ENCODE measurements around the gene SMURF2. TPM values are rescaled to one million over a fixed set of nuclear protein-coding genes. Genes with fewer than 3 reads are reported as not detected.

SMURF2 gene
- total and polyA plus RNA-seq, 8 donors: 2.6 to 54.3 (median 17.2) TPM

DNA sequence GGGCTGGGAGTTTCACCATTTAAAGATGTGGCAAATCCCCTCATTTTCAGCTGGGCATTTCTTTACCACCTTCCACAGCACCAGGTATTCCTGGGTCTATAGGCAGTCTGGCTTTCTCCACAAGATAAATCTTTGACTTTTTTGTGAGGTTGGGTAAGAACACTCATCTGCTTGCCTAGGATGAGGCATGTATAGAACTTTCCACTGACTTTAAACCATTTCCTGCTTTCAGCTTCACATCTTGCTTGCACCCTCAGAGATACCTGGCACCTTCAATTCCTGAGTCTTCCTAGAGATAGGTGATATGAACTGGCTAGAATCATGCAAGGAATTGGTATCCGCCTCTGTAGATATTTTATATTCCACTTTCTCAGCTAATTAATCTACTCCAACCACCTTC, 27.9 kb downstream of the SMURF2 start:
- Histone ChIP-seq H3K4me1 (peaks cover 5 to 72% (median 36%) of the 10 kb centered on the region in 4 donors), H3K36me3 (peaks cover 0 to 4% (median 2%) of the 10 kb centered on the region in 4 donors), H3K27me3 (no peaks in the 10 kb centered on the region), H3K9me3 (no peaks in the 10 kb centered on the region), H3K27ac (no peak overlapping the region), H3K4me3 (no peak overlapping the region)
- TF ChIP-seq, protein P1, sequence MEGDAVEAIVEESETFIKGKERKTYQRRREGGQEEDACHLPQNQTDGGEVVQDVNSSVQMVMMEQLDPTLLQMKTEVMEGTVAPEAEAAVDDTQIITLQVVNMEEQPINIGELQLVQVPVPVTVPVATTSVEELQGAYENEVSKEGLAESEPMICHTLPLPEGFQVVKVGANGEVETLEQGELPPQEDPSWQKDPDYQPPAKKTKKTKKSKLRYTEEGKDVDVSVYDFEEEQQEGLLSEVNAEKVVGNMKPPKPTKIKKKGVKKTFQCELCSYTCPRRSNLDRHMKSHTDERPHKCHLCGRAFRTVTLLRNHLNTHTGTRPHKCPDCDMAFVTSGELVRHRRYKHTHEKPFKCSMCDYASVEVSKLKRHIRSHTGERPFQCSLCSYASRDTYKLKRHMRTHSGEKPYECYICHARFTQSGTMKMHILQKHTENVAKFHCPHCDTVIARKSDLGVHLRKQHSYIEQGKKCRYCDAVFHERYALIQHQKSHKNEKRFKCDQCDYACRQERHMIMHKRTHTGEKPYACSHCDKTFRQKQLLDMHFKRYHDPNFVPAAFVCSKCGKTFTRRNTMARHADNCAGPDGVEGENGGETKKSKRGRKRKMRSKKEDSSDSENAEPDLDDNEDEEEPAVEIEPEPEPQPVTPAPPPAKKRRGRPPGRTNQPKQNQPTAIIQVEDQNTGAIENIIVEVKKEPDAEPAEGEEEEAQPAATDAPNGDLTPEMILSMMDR (IDR thresholded peaks at IDR 0.05): no peak
- TF ChIP-seq EP300 (IDR thresholded peaks at IDR 0.05) (no peak), POLR2AphosphoS5 (IDR thresholded peaks at IDR 0.05) (no peak), POLR2A (IDR thresholded peaks at IDR 0.05) (no peak)
- DNase-seq: no peak
- WGBS, 5 donors: 87 to 96% (median 91%) methylated on average over 1 of the region's 1 CpG
- intact Hi-C loops (cut with DNase I; ENCODE audit: low total_unique reads): no loop called here

DNA sequence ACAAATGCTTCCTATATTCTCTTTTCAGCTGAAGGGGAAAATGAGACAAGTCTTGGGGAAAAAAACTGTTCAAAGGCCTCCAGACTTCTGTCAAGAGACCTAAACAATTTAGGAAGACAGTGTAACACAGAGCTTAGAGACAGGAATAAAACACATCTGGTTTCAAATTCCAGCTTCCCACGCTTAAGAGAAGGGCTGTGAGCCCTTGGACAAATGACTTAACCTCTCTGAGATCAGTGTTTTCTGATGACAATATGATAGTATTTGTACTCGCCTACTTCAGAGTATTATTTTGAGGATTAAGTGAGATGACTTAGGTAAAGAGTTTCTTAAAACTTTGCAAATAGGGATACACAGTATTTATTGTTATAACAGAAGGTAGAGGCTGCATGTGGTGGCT, 29.5 kb downstream of the SMURF2 start:
- 66 to 85% (median 69%) methylated on average over 2 of the region's 2 CpGs for WGBS, 5 donors
- no peak for TF ChIP-seq EP300 (IDR thresholded peaks at IDR 0.05)
- DNase-seq: peak in 1 of 2 donors; percentile 28
- Histone ChIP-seq H3K27ac (no peak overlapping the region), H3K4me1 (peaks cover 11 to 76% (median 43%) of the 10 kb centered on the region in 4 donors), H3K4me3 (no peak overlapping the region), H3K9me3 (no peaks in the 10 kb centered on the region), H3K36me3 (no peaks in the 10 kb centered on the region), H3K27me3 (no peaks in the 10 kb centered on the region)
- intact Hi-C loops (cut with DNase I; ENCODE audit: low total_unique reads): no loop called here

DNA sequence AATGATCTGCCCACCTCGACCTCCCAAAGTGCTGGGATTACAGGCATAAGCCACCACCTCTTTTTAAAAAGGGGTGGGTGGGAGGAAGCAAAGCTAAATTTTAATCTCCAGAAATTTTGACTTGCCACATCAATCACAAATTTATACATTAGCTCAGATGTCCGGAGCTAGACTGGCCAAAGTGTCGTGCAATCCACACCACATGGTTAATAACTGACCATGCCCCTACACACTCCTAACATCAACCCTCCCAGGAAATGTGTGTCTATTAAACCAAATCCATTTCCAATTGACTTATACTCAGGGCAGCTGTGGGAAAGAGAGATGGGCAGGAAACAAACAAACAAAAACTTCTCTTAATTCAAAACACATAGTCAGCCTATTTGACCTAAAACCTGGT, 29.9 kb downstream of the SMURF2 start:
- Histone ChIP-seq H3K9me3 (no peaks in the 10 kb centered on the region), H3K4me1 (peaks cover 15 to 80% (median 47%) of the 10 kb centered on the region in 4 donors), H3K27me3 (no peaks in the 10 kb centered on the region), H3K36me3 (no peaks in the 10 kb centered on the region), H3K27ac (no peak overlapping the region), H3K4me3 (no peak overlapping the region)
- intact Hi-C loops (cut with DNase I; ENCODE audit: low total_unique reads): no loop called here
- DNase-seq: no peak
- 58 to 77% (median 62%) methylated on average over 3 of the region's 3 CpGs for WGBS, 5 donors
- TF ChIP-seq POLR2A (IDR thresholded peaks at IDR 0.05) (no peak), EP300 (IDR thresholded peaks at IDR 0.05) (no peak), POLR2AphosphoS5 (IDR thresholded peaks at IDR 0.05) (no peak)
- TF ChIP-seq, protein P1 (IDR thresholded peaks at IDR 0.05): no peak

DNA sequence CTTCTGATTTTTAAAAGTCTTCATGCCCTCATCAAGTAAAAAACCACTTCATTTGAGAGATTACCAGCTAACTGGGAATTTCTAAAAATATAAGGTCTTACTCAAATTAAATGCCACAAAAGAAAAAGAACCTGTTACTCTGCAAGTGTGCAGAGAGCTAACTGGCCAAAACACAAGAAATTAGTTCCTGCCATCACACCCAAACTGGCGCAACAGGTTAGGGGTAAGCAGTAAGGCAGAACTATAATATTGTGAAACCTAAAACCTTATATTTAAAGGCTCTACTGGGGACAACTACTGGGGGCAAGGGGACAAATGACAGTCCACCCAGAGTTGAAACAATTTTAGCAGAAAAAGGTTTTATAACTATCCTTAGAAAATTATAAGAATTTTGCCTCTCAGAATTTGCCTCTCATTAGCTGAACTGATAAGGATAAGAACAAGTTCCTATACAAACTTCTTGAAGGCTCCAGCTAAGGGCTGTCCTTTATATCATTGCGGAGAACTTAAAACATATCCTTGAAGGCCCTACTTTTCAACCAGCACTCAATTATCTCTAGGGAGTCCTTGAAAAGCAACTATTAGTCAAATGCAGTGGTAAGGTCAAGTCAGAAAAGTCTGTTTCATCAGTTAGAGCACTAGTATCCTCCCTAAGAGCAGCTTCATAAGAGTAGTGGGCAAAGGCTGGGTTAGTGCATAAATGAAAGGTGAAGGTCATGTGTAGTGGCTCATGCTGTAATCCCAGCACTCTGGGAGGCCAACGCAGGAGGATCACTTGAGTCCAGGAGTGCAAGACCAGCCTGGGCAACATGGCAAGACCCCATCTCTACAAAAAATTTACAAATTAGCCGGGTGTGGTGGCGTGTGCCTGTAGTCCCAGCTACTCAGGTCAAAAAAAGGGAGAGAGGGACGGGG, 31.5 kb downstream of the SMURF2 start:
- H3K4me3 ChIP-seq: no peak overlapping the region
- H3K9me3 ChIP-seq: no peaks in the 10 kb centered on the region
- H3K36me3 ChIP-seq: no peaks in the 10 kb centered on the region
- 66 to 81% (median 73%) methylated on average over 6 of the region's 6 CpGs for whole genome bisulfite sequencing, 5 donors
- H3K27me3 ChIP-seq: no peaks in the 10 kb centered on the region
- intact Hi-C loops (cut with DNase I; ENCODE audit: low total_unique reads): no loop called here
- DNase-seq: peak in 1 of 2 donors; percentile 40
- peaks cover 25 to 88% (median 56%) of the 10 kb centered on the region in 4 donors for H3K4me1 ChIP-seq
- H3K27ac ChIP-seq: peak overlapping the region in 1 of 5 donors; percentile 34
- TF ChIP-seq POLR2A (IDR thresholded peaks at IDR 0.05): no peak
- no peak for TF ChIP-seq EP300 (IDR thresholded peaks at IDR 0.05)
- no peak for TF ChIP-seq POLR2AphosphoS5 (IDR thresholded peaks at IDR 0.05)
- TF ChIP-seq, protein P1 (IDR thresholded peaks at IDR 0.05): no peak

DNA sequence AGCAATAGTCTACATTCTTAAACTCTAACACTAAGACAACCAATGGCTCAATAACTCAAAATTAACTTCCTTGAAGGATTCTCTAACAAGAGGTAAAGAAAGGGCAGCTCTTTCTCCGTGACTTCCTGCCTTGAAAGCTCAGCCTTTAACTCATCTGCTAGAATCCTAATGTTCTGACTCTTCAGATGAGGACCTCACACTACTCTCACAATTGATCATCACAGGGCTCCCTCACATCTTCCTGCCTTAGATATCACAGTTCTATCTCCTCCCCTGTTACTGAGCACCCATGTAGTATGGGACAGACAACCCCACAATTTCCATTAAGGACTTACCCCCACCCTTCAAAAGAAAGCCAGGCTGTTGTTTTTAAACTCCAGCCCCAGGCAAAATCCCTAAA, 33.5 kb downstream of the SMURF2 start:
- no peak overlapping the region for H3K27ac ChIP-seq
- intact Hi-C loops (cut with DNase I; ENCODE audit: low total_unique reads): no loop called here
- H3K4me3 ChIP-seq: no peak overlapping the region
- TF ChIP-seq EP300 (IDR thresholded peaks at IDR 0.05) (no peak), POLR2A (IDR thresholded peaks at IDR 0.05) (no peak), POLR2AphosphoS5 (IDR thresholded peaks at IDR 0.05) (no peak)
- TF ChIP-seq, protein P1 (IDR thresholded peaks at IDR 0.05): no peak
- peaks cover 29 to 95% (median 58%) of the 10 kb centered on the region in 4 donors for H3K4me1 ChIP-seq
- no peaks in the 10 kb centered on the region for H3K9me3 ChIP-seq
- WGBS, 5 donors: 76 to 97% (median 84%) methylated on average over 1 of the region's 1 CpG
- DNase-seq: no peak
- peaks cover 0 to 5% (median 0%) of the 10 kb centered on the region in 4 donors for H3K36me3 ChIP-seq
- H3K27me3 ChIP-seq: no peaks in the 10 kb centered on the region
